GM23338 (cell line): Measurements from ENCODE around the gene ALDOA. TPM values are rescaled to one million over a fixed set of nuclear protein-coding genes. Genes with fewer than 3 reads are reported as not detected.

Experiments
- ATAC-seq: fragments of 200-7000 bp; cut with Tn5 transposase; 3 replicates; pipeline ENCODE4 v1.9.1; 2020
- DNase-seq: peaks from one replicate; pipeline ENCODE4 v3.0.0-alpha.2; 2015; ENCODE audit warnings: low spot score
- H2AFZ ChIP-seq: fragments of 200-600 bp; sonication (generic); 2 replicates; pipeline ENCODE4 v1.8.0; 2016; ENCODE audit warnings: antibody characterized with exemption, mild to moderate bottlenecking, moderate library complexity
- H3F3A ChIP-seq: fragments of 200-600 bp; sonication (generic); replicated peaks from 2 replicates; pipeline ENCODE4 v1.8.0; 2017; ENCODE audit warnings: antibody characterized with exemption, mixed run types, low read depth
- H3K27ac ChIP-seq: fragments of 200-600 bp; sonication (generic); 2 replicates; pipeline ENCODE4 v1.6.1; 2016; ENCODE audit warnings: low read depth
- H3K27me3 ChIP-seq: fragments of 200-600 bp; sonication (generic); 2 replicates; pipeline ENCODE4 v1.8.0; 2016; ENCODE audit warnings: mild to moderate bottlenecking, mixed run types, moderate library complexity; ENCODE audit not compliant: insufficient read depth
- H3K36me3 ChIP-seq: fragments of 200-600 bp; sonication (generic); 2 replicates; pipeline ENCODE4 v1.8.0; 2016; ENCODE audit warnings: mild to moderate bottlenecking; ENCODE audit not compliant: insufficient read depth
- H3K4me1 ChIP-seq: fragments of 200-600 bp; sonication (generic); 2 replicates; pipeline ENCODE4 v1.8.0; 2016; ENCODE audit warnings: mild to moderate bottlenecking, moderate library complexity; ENCODE audit not compliant: insufficient read depth
- H3K4me2 ChIP-seq: fragments of 200-600 bp; sonication (generic); 2 replicates; pipeline ENCODE4 v1.7.1; 2017; ENCODE audit warnings: mixed run types
- H3K4me3 ChIP-seq: fragments of 200-600 bp; sonication (generic); 2 replicates; pipeline ENCODE4 v1.6.1; 2016; ENCODE audit warnings: mixed run types
- H3K79me2 ChIP-seq: fragments of 200-600 bp; sonication (generic); replicated peaks from 2 replicates; pipeline ENCODE4 v1.8.0; 2017; ENCODE audit warnings: mild to moderate bottlenecking; ENCODE audit not compliant: insufficient read depth
- H3K9me2 ChIP-seq: fragments of 200-600 bp; sonication (generic); 2 replicates; pipeline ENCODE4 v1.8.0; 2017; ENCODE audit not compliant: insufficient read depth
- H4K20me1 ChIP-seq: fragments of 200-600 bp; sonication (generic); replicated peaks from 2 replicates; pipeline ENCODE4 v1.8.0; 2017; ENCODE audit warnings: mild to moderate bottlenecking; ENCODE audit not compliant: insufficient read depth
- H3K27ac Mint-ChIP-seq: 2 replicates; pipeline ENCODE4 v1.8.0; 2020; ENCODE audit warnings: inconsistent platforms, mild to moderate bottlenecking, moderate library complexity, mixed read lengths
- H3K27me3 Mint-ChIP-seq: 3 replicates; pipeline ENCODE4 v1.8.0; 2022; ENCODE audit warnings: low read depth, mild to moderate bottlenecking, moderate library complexity, mixed read lengths, inconsistent platforms; ENCODE audit not compliant: insufficient read depth, poor library complexity
- H3K36me3 Mint-ChIP-seq: 3 replicates; pipeline ENCODE4 v1.8.0; 2021; ENCODE audit warnings: low read depth, mild to moderate bottlenecking, inconsistent platforms, moderate library complexity, mixed read lengths
- H3K4me1 Mint-ChIP-seq: 3 replicates; pipeline ENCODE4 v1.8.0; 2020; ENCODE audit warnings: mild to moderate bottlenecking, inconsistent platforms, mixed read lengths
- H3K4me3 Mint-ChIP-seq: 3 replicates; pipeline ENCODE4 v1.8.0; 2021; ENCODE audit warnings: moderate library complexity, mild to moderate bottlenecking, inconsistent platforms, mixed read lengths
- H3K9me3 Mint-ChIP-seq: 3 replicates; pipeline ENCODE4 v1.8.0; 2020; ENCODE audit warnings: moderate library complexity, mild to moderate bottlenecking, inconsistent platforms, mixed read lengths
- CTCF ChIP-seq, 2 experiments: fragments of 200-600 bp in 1 of 2; sonication (generic) in 1 of 2; conservative IDR thresholded peaks; 2 replicates each; pipeline versions ENCODE4 v1.5.1 to v1.6.1; 2016 to 2017; ENCODE audit warnings: antibody characterized with exemption in 2 of 2, low read depth in 2 of 2, mild to moderate bottlenecking in 2 of 2, moderate library complexity in 1 of 2
- POLR2AphosphoS5 ChIP-seq: IDR thresholded peaks from 2 replicates; pipeline ENCODE4 v1.6.1; 2016; ENCODE audit warnings: antibody characterized with exemption, low read depth
- STAT1 ChIP-seq: IDR thresholded peaks from one replicate; pipeline ENCODE4 v1.6.1; 2016; ENCODE audit warnings: antibody characterized with exemption; ENCODE audit not compliant: unreplicated experiment
- ZNF331 ChIP-seq: fragments of 250-450 bp; sonication (Bioruptor Pico); IDR thresholded peaks from 2 replicates; pipeline ENCODE4 v1.5.0; 2020; ENCODE audit warnings: low read depth, mild to moderate bottlenecking, moderate library complexity
- polyA plus RNA-seq: library from polyadenylated mRNA; unstranded; fragments of >200 nt; fragmentation: Nextera tagmentation; extraction: Ambion mirVana; gene quantifications from 2 replicates; pipeline ENCODE4 v1.2.1, GENCODE V29; 2016
- total RNA-seq: library from RNA; depleted of rRNA; stranded (reverse); fragments of >200 nt; shearing (Covaris generic); gene quantifications from 2 replicates; pipeline ENCODE4 v1.2.3, GENCODE V29; 2014
- TF ChIP-seq, protein P1 (sequence below): fragments of 250-450 bp; sonication (Bioruptor Pico); IDR thresholded peaks from 2 replicates; pipeline ENCODE4 v1.5.0; 2020; ENCODE audit warnings: mild to moderate bottlenecking, moderate library complexity
- TF ChIP-seq, protein P2 (sequence below): IDR thresholded peaks from 2 replicates; pipeline ENCODE4 v1.6.1; 2016; ENCODE audit warnings: antibody characterized with exemption

Gene ALDOA
- total and polyA plus RNA-seq, 2 experiments from 2014 or later = 1,054 to 1,306 TPM

DNA sequence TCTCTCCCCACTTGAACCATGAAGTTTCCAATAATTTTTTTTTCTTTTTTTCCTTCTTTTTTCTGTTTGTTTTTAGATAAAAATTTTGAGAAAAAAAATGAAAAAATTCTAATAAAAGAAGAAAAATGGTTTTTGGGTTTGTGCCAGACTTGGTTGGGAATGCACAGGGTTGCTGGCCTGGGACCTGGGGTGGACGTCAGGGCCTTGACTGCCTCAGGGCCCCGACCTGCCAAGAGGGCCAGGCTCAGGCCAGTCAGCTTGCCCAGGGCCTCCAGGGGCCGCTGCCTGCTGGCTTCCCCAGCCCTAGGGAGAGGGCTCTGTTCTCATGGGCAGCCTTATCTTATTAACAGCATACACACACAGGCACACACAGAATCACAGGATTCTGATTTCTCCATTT is 19.7 kb downstream of the ALDOA start:
- no peak overlapping the region for H3K4me2 ChIP-seq
- no peak for DNase-seq
- Mint-ChIP-seq H3K27ac (no peak overlapping the region), H3K36me3 (peaks cover 53% of the 10 kb centered on the region), H3K4me1 (peaks cover 4% of the 10 kb centered on the region; the same call in 2 of the 3 replicates), H3K27me3 (peaks cover 19% of the 10 kb centered on the region), H3K9me3 (no peaks in the 10 kb centered on the region; the same call in 2 of the 3 replicates), H3K4me3 (no peak overlapping the region)
- no peak for ATAC-seq
- no peak overlapping the region for H3K4me3 ChIP-seq
- peak overlapping the region; percentile 32; the same call in 1 of the 2 replicates for H3K27ac ChIP-seq
- H2AFZ ChIP-seq = no peak overlapping the region
- peaks cover 4% of the 10 kb centered on the region for H4K20me1 ChIP-seq
- H3K79me2 ChIP-seq = peaks cover 5% of the 10 kb centered on the region
- peaks cover 4% of the 10 kb centered on the region for H3K36me3 ChIP-seq
- H3K9me2 ChIP-seq = no peaks in the 10 kb centered on the region
- no peak for TF ChIP-seq STAT1
- H3F3A ChIP-seq = peaks cover 4% of the 10 kb centered on the region; the same call in 1 of the 2 replicates
- H3K27me3 ChIP-seq = no peaks in the 10 kb centered on the region
- peaks cover 6% of the 10 kb centered on the region; the same call in 1 of the 2 replicates for H3K4me1 ChIP-seq

- H3K27me3 Mint-ChIP-seq = peaks cover 19% of the 10 kb centered on the region
- H2AFZ ChIP-seq = no peak overlapping the region
- no peak for DNase-seq
- H3K4me1 ChIP-seq = peaks cover 6% of the 10 kb centered on the region; the same call in 1 of the 2 replicates
- H3K27me3 ChIP-seq = 0 out of 2 replicates have a peak, but pooled peaks cover 3% of the 10 kb centered on the region
- peak overlapping the region; percentile 32; the same call in 1 of the 2 replicates for H3K27ac ChIP-seq
- H3K9me2 ChIP-seq = no peaks in the 10 kb centered on the region
- peaks cover 4% of the 10 kb centered on the region; the same call in 1 of the 2 replicates for H4K20me1 ChIP-seq
- ATAC-seq = no peak
- no peak overlapping the region for H3K27ac Mint-ChIP-seq
- no peaks in the 10 kb centered on the region; the same call in 1 of the 2 replicates for H3K79me2 ChIP-seq
- H3K36me3 Mint-ChIP-seq = peaks cover 50% of the 10 kb centered on the region
- TF ChIP-seq ZNF331 = no peak
- no peak for TF ChIP-seq CTCF (conservative IDR thresholded peaks at IDR 0.05; ENCODE audit: low read depth in 2 of 2)
- TF ChIP-seq POLR2AphosphoS5 = no peak
- TF ChIP-seq, protein P1, sequence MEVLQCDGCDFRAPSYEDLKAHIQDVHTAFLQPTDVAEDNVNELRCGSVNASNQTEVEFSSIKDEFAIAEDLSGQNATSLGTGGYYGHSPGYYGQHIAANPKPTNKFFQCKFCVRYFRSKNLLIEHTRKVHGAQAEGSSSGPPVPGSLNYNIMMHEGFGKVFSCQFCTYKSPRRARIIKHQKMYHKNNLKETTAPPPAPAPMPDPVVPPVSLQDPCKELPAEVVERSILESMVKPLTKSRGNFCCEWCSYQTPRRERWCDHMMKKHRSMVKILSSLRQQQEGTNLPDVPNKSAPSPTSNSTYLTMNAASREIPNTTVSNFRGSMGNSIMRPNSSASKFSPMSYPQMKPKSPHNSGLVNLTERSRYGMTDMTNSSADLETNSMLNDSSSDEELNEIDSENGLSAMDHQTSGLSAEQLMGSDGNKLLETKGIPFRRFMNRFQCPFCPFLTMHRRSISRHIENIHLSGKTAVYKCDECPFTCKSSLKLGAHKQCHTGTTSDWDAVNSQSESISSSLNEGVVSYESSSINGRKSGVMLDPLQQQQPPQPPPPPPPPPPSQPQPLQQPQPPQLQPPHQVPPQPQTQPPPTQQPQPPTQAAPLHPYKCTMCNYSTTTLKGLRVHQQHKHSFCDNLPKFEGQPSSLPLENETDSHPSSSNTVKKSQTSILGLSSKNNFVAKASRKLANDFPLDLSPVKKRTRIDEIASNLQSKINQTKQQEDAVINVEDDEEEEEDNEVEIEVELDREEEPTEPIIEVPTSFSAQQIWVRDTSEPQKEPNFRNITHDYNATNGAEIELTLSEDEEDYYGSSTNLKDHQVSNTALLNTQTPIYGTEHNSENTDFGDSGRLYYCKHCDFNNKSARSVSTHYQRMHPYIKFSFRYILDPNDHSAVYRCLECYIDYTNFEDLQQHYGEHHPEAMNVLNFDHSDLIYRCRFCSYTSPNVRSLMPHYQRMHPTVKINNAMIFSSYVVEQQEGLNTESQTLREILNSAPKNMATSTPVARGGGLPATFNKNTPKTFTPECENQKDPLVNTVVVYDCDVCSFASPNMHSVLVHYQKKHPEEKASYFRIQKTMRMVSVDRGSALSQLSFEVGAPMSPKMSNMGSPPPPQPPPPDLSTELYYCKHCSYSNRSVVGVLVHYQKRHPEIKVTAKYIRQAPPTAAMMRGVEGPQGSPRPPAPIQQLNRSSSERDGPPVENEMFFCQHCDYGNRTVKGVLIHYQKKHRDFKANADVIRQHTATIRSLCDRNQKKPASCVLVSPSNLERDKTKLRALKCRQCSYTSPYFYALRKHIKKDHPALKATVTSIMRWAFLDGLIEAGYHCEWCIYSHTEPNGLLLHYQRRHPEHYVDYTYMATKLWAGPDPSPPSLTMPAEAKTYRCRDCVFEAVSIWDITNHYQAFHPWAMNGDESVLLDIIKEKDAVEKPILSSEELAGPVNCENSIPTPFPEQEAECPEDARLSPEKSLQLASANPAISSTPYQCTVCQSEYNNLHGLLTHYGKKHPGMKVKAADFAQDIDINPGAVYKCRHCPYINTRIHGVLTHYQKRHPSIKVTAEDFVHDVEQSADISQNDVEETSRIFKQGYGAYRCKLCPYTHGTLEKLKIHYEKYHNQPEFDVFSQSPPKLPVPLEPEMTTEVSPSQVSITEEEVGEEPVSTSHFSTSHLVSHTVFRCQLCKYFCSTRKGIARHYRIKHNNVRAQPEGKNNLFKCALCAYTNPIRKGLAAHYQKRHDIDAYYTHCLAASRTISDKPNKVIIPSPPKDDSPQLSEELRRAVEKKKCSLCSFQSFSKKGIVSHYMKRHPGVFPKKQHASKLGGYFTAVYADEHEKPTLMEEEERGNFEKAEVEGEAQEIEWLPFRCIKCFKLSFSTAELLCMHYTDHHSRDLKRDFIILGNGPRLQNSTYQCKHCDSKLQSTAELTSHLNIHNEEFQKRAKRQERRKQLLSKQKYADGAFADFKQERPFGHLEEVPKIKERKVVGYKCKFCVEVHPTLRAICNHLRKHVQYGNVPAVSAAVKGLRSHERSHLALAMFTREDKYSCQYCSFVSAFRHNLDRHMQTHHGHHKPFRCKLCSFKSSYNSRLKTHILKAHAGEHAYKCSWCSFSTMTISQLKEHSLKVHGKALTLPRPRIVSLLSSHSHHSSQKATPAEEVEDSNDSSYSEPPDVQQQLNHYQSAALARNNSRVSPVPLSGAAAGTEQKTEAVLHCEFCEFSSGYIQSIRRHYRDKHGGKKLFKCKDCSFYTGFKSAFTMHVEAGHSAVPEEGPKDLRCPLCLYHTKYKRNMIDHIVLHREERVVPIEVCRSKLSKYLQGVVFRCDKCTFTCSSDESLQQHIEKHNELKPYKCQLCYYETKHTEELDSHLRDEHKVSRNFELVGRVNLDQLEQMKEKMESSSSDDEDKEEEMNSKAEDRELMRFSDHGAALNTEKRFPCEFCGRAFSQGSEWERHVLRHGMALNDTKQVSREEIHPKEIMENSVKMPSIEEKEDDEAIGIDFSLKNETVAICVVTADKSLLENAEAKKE = no peak
- TF ChIP-seq, protein P2, sequence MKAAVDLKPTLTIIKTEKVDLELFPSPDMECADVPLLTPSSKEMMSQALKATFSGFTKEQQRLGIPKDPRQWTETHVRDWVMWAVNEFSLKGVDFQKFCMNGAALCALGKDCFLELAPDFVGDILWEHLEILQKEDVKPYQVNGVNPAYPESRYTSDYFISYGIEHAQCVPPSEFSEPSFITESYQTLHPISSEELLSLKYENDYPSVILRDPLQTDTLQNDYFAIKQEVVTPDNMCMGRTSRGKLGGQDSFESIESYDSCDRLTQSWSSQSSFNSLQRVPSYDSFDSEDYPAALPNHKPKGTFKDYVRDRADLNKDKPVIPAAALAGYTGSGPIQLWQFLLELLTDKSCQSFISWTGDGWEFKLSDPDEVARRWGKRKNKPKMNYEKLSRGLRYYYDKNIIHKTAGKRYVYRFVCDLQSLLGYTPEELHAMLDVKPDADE = no peak
- H3K4me3 Mint-ChIP-seq = no peak overlapping the region
- no peaks in the 10 kb centered on the region; the same call in 2 of the 3 replicates for H3K9me3 Mint-ChIP-seq
- H3K4me2 ChIP-seq = no peak overlapping the region
- peaks cover under 1% of the 10 kb centered on the region for H3K36me3 ChIP-seq
- H3K4me1 Mint-ChIP-seq = peaks cover 8% of the 10 kb centered on the region; the same call in 2 of the 3 replicates
- no peak overlapping the region for H3K4me3 ChIP-seq
- peaks cover 7% of the 10 kb centered on the region; the same call in 1 of the 2 replicates for H3F3A ChIP-seq
Observed at GRCh38 chr16:30085820-30086219, 20.3 kb downstream of the ALDOA start.
